ENCODE measurements around the gene KCNQ1.

GRCh38 chr11:2844116-2844842 is 399.5 kb downstream of the KCNQ1 start:
- TF ChIP-seq, protein P1, sequence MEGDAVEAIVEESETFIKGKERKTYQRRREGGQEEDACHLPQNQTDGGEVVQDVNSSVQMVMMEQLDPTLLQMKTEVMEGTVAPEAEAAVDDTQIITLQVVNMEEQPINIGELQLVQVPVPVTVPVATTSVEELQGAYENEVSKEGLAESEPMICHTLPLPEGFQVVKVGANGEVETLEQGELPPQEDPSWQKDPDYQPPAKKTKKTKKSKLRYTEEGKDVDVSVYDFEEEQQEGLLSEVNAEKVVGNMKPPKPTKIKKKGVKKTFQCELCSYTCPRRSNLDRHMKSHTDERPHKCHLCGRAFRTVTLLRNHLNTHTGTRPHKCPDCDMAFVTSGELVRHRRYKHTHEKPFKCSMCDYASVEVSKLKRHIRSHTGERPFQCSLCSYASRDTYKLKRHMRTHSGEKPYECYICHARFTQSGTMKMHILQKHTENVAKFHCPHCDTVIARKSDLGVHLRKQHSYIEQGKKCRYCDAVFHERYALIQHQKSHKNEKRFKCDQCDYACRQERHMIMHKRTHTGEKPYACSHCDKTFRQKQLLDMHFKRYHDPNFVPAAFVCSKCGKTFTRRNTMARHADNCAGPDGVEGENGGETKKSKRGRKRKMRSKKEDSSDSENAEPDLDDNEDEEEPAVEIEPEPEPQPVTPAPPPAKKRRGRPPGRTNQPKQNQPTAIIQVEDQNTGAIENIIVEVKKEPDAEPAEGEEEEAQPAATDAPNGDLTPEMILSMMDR (IDR thresholded peaks at IDR 0.05): no peak
- no peak for TF ChIP-seq POLR2A (IDR thresholded peaks at IDR 0.05)
- no peak for TF ChIP-seq POLR2AphosphoS5 (IDR thresholded peaks at IDR 0.05)
- no peak for TF ChIP-seq EP300 (IDR thresholded peaks at IDR 0.05)

Data from gastroesophageal sphincter (tissue), 3 donors.